CD8-positive, alpha-beta memory T cell (primary cell): Measurements from ENCODE around the gene ZMIZ1. TPM values are rescaled to one million over a fixed set of nuclear protein-coding genes. Genes with fewer than 3 reads are reported as not detected.

Experiments
- CTCF ChIA-PET: fragments of 350-600 bp; sonication (Branson Sonifier 250); formaldehyde crosslinking; loops from one replicate; lab custom pipeline; 2021; ENCODE audit warnings: antibody characterized with exemption; lab: Charles Lee
- POLR2A ChIA-PET: fragments of 350-600 bp; sonication (Branson Sonifier 250); formaldehyde crosslinking; loops from one replicate; lab custom pipeline; 2021; ENCODE audit warnings: antibody characterized with exemption; lab: Charles Lee
- DNase-seq, 5 donors: peaks; one replicate each; pipeline versions ENCODE4 v3.0.0 to v3.0.0-alpha.2; 2020 to 2022; ENCODE audit warnings: mixed read lengths in 1 of 5
- H3K27ac ChIP-seq: one replicate; pipeline ENCODE4 v1.7.0; 2013; ENCODE audit warnings: low read depth, mild to moderate bottlenecking, low read length, moderate library complexity
- H3K27me3 ChIP-seq: 2 replicates; pipeline ENCODE4 v1.7.0; 2013; ENCODE audit warnings: low read length, mild to moderate bottlenecking; ENCODE audit not compliant: insufficient read depth, poor library complexity, severe bottlenecking
- H3K36me3 ChIP-seq: 2 replicates; pipeline ENCODE4 v1.7.0; 2013; ENCODE audit warnings: mild to moderate bottlenecking, low read length, moderate library complexity; ENCODE audit not compliant: insufficient read depth
- H3K4me1 ChIP-seq: 2 replicates; pipeline ENCODE4 v1.7.0; 2013; ENCODE audit warnings: mild to moderate bottlenecking, low read length, moderate library complexity; ENCODE audit not compliant: insufficient read depth
- H3K4me3 ChIP-seq: 2 replicates; pipeline ENCODE4 v1.7.0; 2013; ENCODE audit warnings: mild to moderate bottlenecking, low read length
- H3K9me3 ChIP-seq: 2 replicates; pipeline ENCODE4 v1.7.0; 2013; ENCODE audit warnings: mild to moderate bottlenecking, low read length
- H3K27ac Mint-ChIP-seq, 8 donors: one replicate each; pipeline ENCODE4 v1.8.0; 2020 to 2021; ENCODE audit warnings: mixed read lengths in 8 of 8, mild to moderate bottlenecking in 6 of 8, inconsistent platforms in 3 of 8, moderate library complexity in 3 of 8
- H3K27me3 Mint-ChIP-seq, 2 donors: one replicate each; pipeline ENCODE4 v1.8.0; 2020 to 2021; ENCODE audit warnings: mixed read lengths in 2 of 2, mild to moderate bottlenecking in 1 of 2, moderate library complexity in 1 of 2
- H3K36me3 Mint-ChIP-seq, 3 donors: one replicate each; pipeline ENCODE4 v1.8.0; 2020 to 2021; ENCODE audit warnings: mixed read lengths in 3 of 3, inconsistent platforms in 1 of 3, mild to moderate bottlenecking in 1 of 3
- H3K4me1 Mint-ChIP-seq, 3 donors: one replicate each; pipeline ENCODE4 v1.8.0; 2020 to 2021; ENCODE audit warnings: mixed read lengths in 3 of 3, inconsistent platforms in 1 of 3, mild to moderate bottlenecking in 1 of 3
- H3K4me3 Mint-ChIP-seq, 7 donors: one replicate each; pipeline ENCODE4 v1.8.0; 2020 to 2021; ENCODE audit warnings: mixed read lengths in 7 of 7, mild to moderate bottlenecking in 6 of 7, moderate library complexity in 4 of 7, inconsistent platforms in 2 of 7
- H3K9me3 Mint-ChIP-seq, 5 donors: one replicate each; pipeline ENCODE4 v1.8.0; 2020 to 2022; ENCODE audit warnings: mixed read lengths in 5 of 5, mild to moderate bottlenecking in 3 of 5, moderate library complexity in 2 of 5, inconsistent platforms in 1 of 5
- polyA plus RNA-seq: library from polyadenylated mRNA; unstranded; fragments of 300-500 nt; fragmentation: Illumina TruSeq; gene quantifications from one replicate; pipeline ENCODE4 v1.2.3, GENCODE V29; 2021
- total RNA-seq, 2 experiments: library from RNA; stranded (reverse); gene quantifications; one replicate each; pipeline ENCODE4 v1.2.3, GENCODE V29; 2021

The ZMIZ1 gene
- total and polyA plus RNA-seq, 3 experiments from 2014 or later: 8.0 to 36.3 (median 34.7) TPM

- Mint-ChIP-seq H3K36me3 (peaks cover 0 to 8% (median 4%) of the 10 kb centered on the region in 3 donors), H3K27me3 (peaks cover 0 to 1% of the 10 kb centered on the region in 2 donors), H3K4me1 (peaks cover 35 to 47% (median 38%) of the 10 kb centered on the region in 3 donors), H3K4me3 (peak overlapping the region in 2 of 7 donors; percentile 8 to 26), H3K27ac (peak overlapping the region in 7 of 8 donors; percentile 33 to 89 (median 66)), H3K9me3 (no peaks in the 10 kb centered on the region)
- POLR2A ChIA-PET: interaction anchor here (0.5 kb wide), 1 partner anchor 54 kb away, joined by 3 read pairs; no protein-coding TSS in a partner anchor
- no peak for DNase-seq
- Histone ChIP-seq H3K4me1 (peaks cover 44% of the 10 kb centered on the region), H3K9me3 (no peaks in the 10 kb centered on the region), H3K27me3 (no peaks in the 10 kb centered on the region), H3K27ac (no peak overlapping the region), H3K36me3 (no peaks in the 10 kb centered on the region), H3K4me3 (no peak overlapping the region)
- CTCF ChIA-PET: no interaction called here
Observed at GRCh38 chr10:79135790-79136189, 67.0 kb downstream of the ZMIZ1 start.

GRCh38 chr10:79136236-79137005, 67.7 kb downstream of the ZMIZ1 start:
- H3K4me3 Mint-ChIP-seq: peak overlapping the region; percentile 23 to 90 (median 59)
- H3K27me3 Mint-ChIP-seq: peaks cover 0 to 1% of the 10 kb centered on the region in 2 donors
- no peaks in the 10 kb centered on the region for H3K27me3 ChIP-seq
- POLR2A ChIA-PET: no interaction called here
- H3K4me3 ChIP-seq: no peak overlapping the region
- CTCF ChIA-PET: no interaction called here
- no peaks in the 10 kb centered on the region for H3K9me3 Mint-ChIP-seq
- no peaks in the 10 kb centered on the region for H3K9me3 ChIP-seq
- no peaks in the 10 kb centered on the region for H3K36me3 ChIP-seq
- peaks cover 35 to 47% (median 40%) of the 10 kb centered on the region in 3 donors for H3K4me1 Mint-ChIP-seq
- peak overlapping the region; percentile 53 to 89 (median 84) for H3K27ac Mint-ChIP-seq
- no peak for DNase-seq
- peaks cover 0 to 10% (median 4%) of the 10 kb centered on the region in 3 donors for H3K36me3 Mint-ChIP-seq
- H3K27ac ChIP-seq: peak overlapping the region; percentile 18
- peaks cover 44% of the 10 kb centered on the region for H3K4me1 ChIP-seq

GRCh38 chr10:79137300-79137756, 68.6 kb downstream of the ZMIZ1 start:
- H3K27ac ChIP-seq: peak overlapping the region; percentile 31
- Mint-ChIP-seq H3K4me1 (peaks cover 42 to 54% (median 43%) of the 10 kb centered on the region in 3 donors), H3K27ac (peak overlapping the region in 7 of 8 donors; percentile 53 to 89 (median 82)), H3K9me3 (no peaks in the 10 kb centered on the region), H3K27me3 (peaks cover 0 to 4% of the 10 kb centered on the region in 2 donors), H3K36me3 (peaks cover 0 to 16% (median 9%) of the 10 kb centered on the region in 3 donors), H3K4me3 (peak overlapping the region in 6 of 7 donors; percentile 71 to 90 (median 78))
- H3K27me3 ChIP-seq: no peaks in the 10 kb centered on the region
- ChIA-PET CTCF (no interaction called here), POLR2A (no interaction called here)
- no peaks in the 10 kb centered on the region for H3K9me3 ChIP-seq
- H3K4me3 ChIP-seq: peak overlapping the region; percentile 37
- H3K36me3 ChIP-seq: no peaks in the 10 kb centered on the region
- DNase-seq: no peak
- peaks cover 37% of the 10 kb centered on the region for H3K4me1 ChIP-seq

- peaks cover 42 to 54% (median 43%) of the 10 kb centered on the region in 3 donors for H3K4me1 Mint-ChIP-seq
Observed at GRCh38 chr10:79137826-79138225, 69.1 kb downstream of the ZMIZ1 start.

GRCh38 chr10:79138449-79139123, 69.8 kb downstream of the ZMIZ1 start:
- Mint-ChIP-seq H3K36me3 (peaks cover 0 to 17% (median 9%) of the 10 kb centered on the region in 3 donors), H3K4me3 (peak overlapping the region in 4 of 7 donors; percentile 72 to 84 (median 79)), H3K9me3 (no peaks in the 10 kb centered on the region), H3K4me1 (peaks cover 42 to 54% (median 43%) of the 10 kb centered on the region in 3 donors), H3K27me3 (peaks cover 0 to 4% of the 10 kb centered on the region in 2 donors), H3K27ac (peak overlapping the region in 6 of 8 donors; percentile 44 to 89 (median 80))
- Histone ChIP-seq H3K27ac (no peak overlapping the region), H3K9me3 (no peaks in the 10 kb centered on the region), H3K4me1 (peaks cover 42% of the 10 kb centered on the region), H3K4me3 (peak overlapping the region; percentile 37), H3K27me3 (no peaks in the 10 kb centered on the region), H3K36me3 (no peaks in the 10 kb centered on the region)
- ChIA-PET POLR2A (no interaction called here), CTCF (interaction anchor here (1.3 kb wide), 1 partner anchor 31 kb away, joined by 3 read pairs; no protein-coding TSS in a partner anchor)
- DNase-seq: no peak

More at GRCh38 chr10:79137826-79138225, 69.1 kb downstream of the ZMIZ1 start:
- H3K27me3 Mint-ChIP-seq: peaks cover 0 to 4% of the 10 kb centered on the region in 2 donors
- H3K27ac Mint-ChIP-seq: peak overlapping the region in 7 of 8 donors; percentile 73 to 93 (median 84)
- H3K4me3 Mint-ChIP-seq: peak overlapping the region; percentile 46 to 84 (median 77)
- Histone ChIP-seq H3K4me3 (peak overlapping the region; percentile 37), H3K27me3 (no peaks in the 10 kb centered on the region), H3K27ac (no peak overlapping the region), H3K36me3 (no peaks in the 10 kb centered on the region), H3K9me3 (no peaks in the 10 kb centered on the region), H3K4me1 (peaks cover 37% of the 10 kb centered on the region)
- ChIA-PET POLR2A (no interaction called here), CTCF (no interaction called here)
- H3K9me3 Mint-ChIP-seq: no peaks in the 10 kb centered on the region
- DNase-seq: peak in 4 of 5 donors; percentile 14 to 58 (median 35)
- H3K36me3 Mint-ChIP-seq: peaks cover 0 to 17% (median 9%) of the 10 kb centered on the region in 3 donors

GRCh38 chr10:79139124-79139835, 70.5 kb downstream of the ZMIZ1 start:
- peaks cover 49% of the 10 kb centered on the region for H3K4me1 ChIP-seq
- CTCF ChIA-PET: interaction anchor here (1.3 kb wide), 1 partner anchor 30 kb away, joined by 3 read pairs; no protein-coding TSS in a partner anchor
- Mint-ChIP-seq H3K4me1 (peaks cover 42 to 55% (median 43%) of the 10 kb centered on the region in 3 donors), H3K27me3 (peaks cover 0 to 4% of the 10 kb centered on the region in 2 donors), H3K9me3 (no peaks in the 10 kb centered on the region), H3K36me3 (peaks cover 0 to 17% (median 9%) of the 10 kb centered on the region in 3 donors), H3K27ac (peak overlapping the region in 2 of 8 donors; percentile 45 to 84), H3K4me3 (no peak overlapping the region)
- POLR2A ChIA-PET: no interaction called here
- no peak overlapping the region for H3K4me3 ChIP-seq
- no peaks in the 10 kb centered on the region for H3K9me3 ChIP-seq
- H3K27me3 ChIP-seq: no peaks in the 10 kb centered on the region
- DNase-seq: no peak
- no peaks in the 10 kb centered on the region for H3K36me3 ChIP-seq
- no peak overlapping the region for H3K27ac ChIP-seq

- ChIA-PET POLR2A (no interaction called here), CTCF (interaction anchor here (1.3 kb wide), 1 partner anchor 29 kb away, joined by 3 read pairs; no protein-coding TSS in a partner anchor)
- Mint-ChIP-seq H3K36me3 (peaks cover 0 to 17% (median 13%) of the 10 kb centered on the region in 3 donors), H3K27me3 (peaks cover 0 to 5% of the 10 kb centered on the region in 2 donors), H3K4me1 (peaks cover 50 to 62% (median 50%) of the 10 kb centered on the region in 3 donors), H3K27ac (peak overlapping the region in 3 of 8 donors; percentile 23 to 68 (median 37)), H3K4me3 (no peak overlapping the region), H3K9me3 (no peaks in the 10 kb centered on the region)
- no peaks in the 10 kb centered on the region for H3K9me3 ChIP-seq
- H3K4me3 ChIP-seq: no peak overlapping the region
- no peak for DNase-seq
- H3K36me3 ChIP-seq: no peaks in the 10 kb centered on the region
- H3K27ac ChIP-seq: no peak overlapping the region
- H3K27me3 ChIP-seq: no peaks in the 10 kb centered on the region
- H3K4me1 ChIP-seq: peaks cover 55% of the 10 kb centered on the region
Observed at GRCh38 chr10:79140085-79140793, 71.5 kb downstream of the ZMIZ1 start.
